Colon (tissue), 2 donors: ENCODE data around the gene STK32B.
"Not testable (repeated sequence)": the region's sequence is repeated elsewhere in the genome, so short reads cannot be mapped to it uniquely, and the experiment has no call there.

Source experiments
- FAIRE-seq: peaks from 2 replicates; lab custom pipeline; 2012; peaks lifted over from hg19 to GRCh38; lab: Jason Lieb, UNC
- donor health status: control.
- donor health status: control.

STK32B gene

DNA sequence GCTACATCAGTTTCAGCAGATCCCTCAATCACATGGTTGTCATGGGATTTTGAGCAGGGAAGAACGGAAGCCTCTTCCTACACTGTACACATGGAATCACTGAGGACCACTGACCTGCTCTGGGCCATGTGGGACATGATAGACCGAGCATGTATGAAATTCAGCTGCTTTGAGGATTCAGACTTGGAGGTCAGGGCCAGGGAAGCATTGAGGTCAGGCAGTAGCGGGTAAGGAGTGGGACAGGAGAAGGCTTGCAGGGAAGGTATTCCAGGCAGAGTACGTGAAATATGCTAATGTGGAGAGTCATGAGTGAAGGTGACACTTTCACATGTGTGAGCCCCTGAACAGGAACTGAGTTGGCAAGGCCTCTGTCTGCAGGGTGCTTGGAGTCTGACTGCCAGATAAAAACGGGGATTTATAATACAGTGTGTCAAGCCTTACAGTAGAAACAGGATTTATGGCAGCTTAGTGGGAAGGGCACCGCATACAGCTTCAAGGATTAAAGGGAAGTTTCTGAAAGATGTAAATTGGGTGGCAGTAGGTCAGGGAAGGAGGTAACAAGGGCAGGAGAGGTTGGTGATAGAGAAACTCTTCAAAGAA lies 111.7 kb downstream of the STK32B start:
- FAIRE-seq: no peak

DNA sequence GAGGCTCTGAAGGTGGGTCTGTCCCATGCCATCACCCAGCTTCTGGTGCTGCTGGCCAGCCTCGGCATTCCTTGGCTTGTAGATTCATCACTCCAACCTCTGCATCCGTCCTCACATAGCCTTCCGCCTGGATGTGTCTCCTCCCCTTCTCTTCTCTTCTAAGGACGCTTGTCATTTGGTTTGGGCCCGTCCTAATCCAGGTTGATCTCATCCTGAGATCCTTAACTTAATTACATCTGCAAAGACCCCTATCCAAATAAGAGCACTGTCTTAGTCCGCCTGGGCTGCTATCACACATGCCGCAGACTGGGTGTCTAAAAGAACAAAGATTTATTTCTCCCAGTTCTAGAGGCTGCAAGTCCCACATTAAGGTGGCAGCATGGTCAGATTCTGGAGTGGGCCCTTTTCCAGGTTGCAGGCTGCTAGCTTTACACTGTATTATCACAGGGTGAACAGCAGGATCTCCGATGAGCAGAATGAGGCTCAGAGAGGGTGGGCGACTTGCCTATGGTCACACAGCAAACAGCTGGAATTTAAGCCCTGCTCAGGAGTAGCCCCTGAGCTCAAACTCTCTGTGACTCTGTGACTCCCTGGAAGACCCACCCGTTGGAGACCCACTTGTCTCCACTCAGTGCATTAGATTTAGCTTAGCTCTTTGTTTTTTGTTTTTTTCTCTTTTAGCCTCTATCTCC lies 113.1 kb downstream of the STK32B start:
- FAIRE-seq: no peak

DNA sequence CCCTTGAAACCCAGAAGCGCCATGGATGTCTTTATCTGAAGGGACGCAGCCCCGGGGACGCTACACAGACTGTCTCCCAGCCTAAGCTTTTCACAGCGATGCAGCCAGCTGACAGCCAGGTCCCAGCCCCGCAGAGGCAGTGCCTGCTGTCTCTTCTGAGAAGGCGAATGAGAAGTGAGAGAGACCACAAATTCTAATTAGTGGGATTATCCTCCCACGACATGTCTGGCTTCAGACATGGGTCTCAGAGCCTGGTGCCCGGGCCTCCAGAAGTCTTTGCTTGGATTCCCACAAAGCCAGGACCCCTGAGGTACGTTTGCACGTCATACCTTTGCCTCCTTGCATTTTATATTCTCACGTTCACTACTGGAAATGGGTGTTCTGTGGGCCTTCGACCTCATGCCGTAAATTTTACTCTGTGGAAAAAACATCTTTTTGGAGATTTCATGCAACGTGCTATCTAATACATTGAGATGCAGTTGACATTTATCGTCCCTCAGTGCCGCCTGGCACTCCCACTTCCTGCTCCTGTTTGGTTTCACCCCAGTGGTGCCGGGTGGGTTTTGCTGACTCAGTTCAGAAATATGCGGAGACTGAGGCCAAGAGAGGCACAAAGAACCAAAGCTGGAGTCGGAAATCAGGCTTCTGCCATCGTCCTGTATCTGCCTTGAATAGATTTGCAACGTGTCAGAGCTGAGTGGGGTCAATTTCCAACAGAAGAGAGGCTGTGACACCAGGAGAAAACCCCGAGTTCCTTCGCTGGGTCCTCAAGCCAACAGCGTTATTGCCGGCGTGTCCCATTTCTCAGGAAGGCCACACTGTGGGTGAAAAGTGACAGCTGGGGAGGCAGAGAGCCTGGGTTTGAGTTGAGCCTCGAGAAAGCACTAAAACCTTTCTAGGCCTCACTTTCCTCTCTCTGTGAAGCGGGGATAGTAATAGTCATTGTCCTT lies 114.4 kb downstream of the STK32B start:
- FAIRE-seq: no peak

DNA sequence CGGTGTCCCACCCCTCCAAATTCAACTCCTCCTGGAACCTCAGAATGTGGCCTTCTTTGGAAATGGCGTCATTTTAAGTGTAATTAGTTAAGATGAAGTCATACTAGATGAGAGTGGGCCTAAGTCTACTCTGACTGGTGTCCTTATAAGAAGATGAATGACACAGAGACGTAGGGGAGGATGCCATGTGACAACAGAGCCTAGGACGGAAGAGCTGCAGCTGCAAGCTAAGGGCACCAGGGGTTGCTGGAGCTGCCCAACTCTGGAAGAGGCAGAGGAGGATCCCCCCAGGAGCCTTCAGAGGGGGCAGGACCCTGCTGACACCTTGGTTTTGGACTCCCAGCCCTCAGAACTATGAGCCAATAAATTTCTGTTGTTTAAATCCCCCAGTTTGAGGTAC lies 115.1 kb downstream of the STK32B start:
- FAIRE-seq: no peak

DNA sequence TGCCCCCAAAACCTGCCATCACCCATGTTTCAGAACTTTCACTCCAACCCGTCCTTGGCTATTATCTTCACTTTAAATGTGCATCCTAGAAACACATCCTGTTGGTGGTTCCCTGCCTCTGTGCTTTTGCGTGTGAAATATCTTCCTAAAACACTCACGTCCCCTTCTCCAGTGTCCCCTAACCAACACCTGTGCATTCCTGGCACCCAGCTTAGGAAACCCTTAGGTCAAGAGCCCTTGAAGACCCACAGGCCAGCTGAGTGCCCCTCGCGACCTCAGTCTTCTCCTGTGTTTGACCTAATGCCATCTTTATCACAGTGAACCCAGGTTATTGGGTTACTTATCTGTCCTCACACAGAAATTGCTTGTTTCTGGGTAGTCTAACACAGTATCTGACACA lies 117.6 kb downstream of the STK32B start:
- no peak for FAIRE-seq

DNA sequence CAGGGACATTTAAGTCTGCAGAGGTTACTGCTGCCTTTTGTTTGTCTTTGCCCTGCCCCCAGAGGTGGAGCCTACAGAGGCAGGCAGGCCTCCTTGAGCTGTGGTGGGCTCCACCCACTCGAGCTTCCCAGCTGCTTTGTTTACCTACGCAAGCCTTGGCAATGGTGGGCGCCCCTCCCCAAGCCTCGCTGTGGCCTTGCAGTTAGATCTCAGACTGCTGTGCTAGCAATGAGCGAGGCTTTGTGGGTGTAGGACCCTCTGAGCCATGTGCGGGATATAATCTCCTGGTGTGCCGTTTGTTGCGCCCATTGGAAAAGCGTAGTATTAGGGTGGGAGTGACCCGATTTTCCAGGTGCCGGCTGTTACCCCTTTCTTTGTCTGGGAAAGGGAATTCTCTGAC lies 124.6 kb downstream of the STK32B start:
- FAIRE-seq: not testable (repeated sequence)

DNA sequence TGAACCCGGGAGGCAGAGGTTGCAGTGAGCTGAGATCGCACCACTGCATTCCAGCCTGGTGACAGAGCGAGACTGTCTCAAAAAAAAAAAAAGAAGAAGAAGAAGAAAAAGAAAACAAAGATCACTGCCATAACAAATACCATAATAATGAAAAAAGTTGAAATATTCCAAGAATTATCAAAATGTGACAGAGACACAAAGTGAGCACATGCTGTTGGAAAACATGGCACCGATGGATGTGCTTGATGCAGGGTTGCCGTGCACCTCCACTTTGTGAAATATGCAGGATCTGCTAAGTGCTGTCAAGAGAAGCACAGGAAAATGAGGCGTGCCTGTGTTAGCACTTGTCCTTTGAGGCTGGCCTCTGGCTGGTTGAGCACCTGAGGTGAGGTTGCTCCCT lies 133.3 kb downstream of the STK32B start:
- no peak for FAIRE-seq

DNA sequence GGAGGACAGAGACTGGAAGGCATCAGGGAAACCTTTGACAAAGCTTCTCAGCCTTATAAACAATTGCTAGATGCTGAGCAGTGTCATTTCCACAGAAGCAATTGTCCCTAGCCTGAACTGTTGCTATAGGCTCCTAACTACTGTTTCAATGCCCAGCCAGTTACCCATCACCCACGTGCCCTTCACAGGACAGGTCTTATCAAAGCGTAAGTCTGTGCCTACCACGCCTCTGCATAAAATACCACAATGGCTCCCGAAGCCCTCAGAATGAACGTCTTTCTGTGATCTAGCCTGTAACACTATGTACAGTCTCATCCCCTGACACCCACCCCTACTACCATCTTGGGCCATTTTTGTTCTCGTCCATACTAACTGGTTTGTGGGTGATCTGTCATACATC lies 134.3 kb downstream of the STK32B start:
- FAIRE-seq: no peak

DNA sequence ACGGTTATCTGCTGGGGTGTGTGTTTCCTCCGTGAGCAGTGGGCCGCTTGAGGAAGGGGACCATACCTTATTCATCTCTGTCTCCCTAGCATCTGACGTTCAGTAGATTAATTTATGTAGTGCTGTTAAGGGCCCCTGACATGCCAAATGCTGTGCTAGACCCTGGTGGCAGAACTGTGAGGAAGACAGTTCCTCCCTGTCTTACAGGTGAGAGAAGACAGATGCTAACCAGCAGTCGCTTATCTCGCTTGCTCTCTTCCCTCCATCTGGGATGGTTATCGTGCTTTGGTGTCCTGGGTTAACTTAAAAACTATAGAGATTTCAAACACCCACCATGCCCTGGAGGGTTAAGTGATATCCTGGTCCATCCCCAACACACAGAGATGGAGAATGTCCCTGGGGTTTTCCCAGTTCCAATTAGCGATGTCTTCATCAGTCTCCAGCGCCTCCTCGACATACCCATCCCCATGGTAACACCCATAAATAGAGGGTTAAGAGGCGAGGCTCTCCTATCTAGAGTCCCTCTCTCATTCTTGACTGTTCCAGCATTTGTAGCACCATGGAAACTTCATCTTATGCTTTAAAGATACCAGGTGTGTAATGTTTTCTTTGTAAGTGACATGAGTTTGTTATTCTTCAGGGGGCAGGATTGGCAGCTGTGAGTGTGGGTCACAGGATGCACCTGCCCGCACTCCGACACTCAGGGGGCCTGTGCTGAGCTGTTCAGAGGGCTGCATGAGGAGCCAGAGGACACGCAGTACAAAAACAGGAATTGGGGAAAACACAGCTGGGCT lies 135.2 kb downstream of the STK32B start:
- no peak for FAIRE-seq

DNA sequence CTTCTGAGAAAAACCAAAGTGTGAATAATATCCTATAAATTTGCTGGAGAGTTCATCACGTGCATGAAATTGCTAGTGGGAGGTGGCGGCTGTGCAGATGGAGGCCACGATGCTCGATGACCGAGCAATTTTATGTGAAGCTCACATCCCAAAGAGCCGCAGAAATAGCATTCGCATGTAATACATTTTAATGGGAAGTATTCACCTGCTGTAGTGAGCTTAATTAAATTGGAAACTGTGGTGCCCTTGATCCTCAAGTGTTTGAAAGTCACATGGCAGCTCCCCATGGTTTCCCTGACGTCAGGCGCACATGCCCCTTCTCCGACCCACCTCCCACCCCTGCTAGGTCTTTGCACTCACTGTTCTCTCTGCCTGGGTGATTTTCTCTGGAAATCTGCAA lies 136.8 kb downstream of the STK32B start:
- no peak for FAIRE-seq

DNA sequence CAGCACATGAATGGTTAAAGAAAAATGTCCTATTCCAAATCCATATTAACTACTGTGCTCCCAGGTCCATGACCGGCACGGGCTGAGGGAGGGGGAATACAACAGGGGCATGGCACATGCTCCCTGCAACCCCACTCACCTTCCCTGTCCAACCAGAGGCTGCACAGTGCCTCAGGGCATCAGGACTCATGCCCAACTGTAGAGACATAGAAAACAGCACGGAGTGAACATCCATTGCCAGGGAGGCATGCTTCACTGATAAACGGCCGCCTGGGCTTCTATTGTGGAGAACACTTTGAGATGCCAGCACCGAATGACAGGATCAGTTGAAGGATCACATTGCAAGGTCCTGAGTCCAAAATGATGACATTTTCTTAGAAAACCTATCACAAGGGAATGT lies 140.6 kb downstream of the STK32B start:
- FAIRE-seq: no peak

DNA sequence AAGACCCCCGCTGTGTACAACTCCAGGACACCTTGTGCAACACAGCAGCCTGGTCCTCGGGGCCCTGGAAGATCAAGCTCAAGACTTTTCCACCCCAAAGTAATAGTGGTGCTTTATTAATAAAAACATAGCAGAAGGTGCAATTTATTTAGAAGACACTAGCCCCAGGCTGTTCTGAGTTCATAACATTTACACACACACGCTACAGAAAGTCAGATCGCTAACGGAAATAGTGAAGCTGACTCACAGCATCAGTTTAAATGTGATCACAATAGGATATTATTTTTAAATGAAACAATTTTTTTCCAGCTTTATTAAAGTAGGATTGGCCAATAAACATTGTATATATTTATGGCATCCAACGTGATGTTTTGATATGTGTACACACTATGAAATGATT lies 141.0 kb downstream of the STK32B start:
- FAIRE-seq: no peak

DNA sequence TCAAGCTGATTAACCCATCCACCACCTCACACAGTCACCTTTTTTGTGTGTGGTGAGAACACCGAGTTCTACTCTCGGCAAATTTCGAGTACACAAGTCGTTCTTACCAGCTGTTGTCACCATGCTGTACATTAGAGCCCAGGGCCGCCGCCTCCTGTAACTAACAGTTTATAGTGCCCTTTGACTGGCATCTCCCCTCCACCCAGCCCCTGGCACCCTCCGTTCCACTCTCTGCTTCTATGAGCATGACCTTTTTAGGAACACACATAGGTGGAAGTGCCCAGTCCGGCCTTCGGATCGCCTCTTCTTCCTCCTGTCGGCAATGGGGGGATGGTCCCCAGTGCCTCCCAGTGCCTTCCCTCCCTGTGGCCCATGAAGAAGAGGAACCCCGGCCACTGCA lies 141.4 kb downstream of the STK32B start:
- no peak for FAIRE-seq

DNA sequence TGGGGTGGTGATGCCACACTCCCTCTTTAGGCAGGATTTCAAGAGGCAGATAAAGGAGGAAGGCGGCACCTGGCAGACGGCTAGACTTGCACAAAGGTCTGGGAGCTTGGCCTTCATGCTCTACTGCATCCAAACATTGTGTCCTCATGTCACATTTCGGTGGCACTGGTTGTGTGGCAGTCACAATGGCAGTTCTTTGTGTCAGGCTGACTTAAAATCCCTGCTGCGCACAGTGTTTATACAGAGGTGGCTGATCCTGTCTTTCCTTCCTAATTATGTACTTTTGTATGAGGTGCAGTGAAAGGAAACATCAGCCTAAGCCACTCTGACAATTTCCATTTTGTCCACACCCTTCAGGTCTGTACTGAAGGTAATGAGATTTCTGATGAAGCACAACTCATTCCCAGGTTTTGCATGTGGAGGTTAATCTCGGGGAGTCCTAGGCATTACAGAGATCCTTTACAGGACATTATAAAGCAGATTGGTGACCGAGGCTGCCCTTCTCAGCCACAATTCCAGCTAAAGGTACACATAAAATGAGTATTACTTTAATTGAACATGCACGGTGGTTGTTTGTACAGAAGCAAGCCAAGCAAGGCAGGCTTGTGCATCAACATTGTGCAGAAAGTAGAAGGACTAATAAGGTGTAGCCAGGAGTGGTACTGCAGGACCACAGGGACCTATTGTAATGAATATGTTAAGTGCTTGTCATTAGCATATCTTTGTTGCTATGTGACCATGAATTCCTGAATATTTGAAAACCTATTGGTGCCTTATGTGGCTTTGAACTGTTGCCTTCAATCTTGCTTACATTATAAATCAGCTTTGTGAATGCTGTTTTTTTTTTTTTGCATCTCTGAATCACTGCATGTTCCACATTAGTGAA lies 147.6 kb downstream of the STK32B start:
- no peak for FAIRE-seq

DNA sequence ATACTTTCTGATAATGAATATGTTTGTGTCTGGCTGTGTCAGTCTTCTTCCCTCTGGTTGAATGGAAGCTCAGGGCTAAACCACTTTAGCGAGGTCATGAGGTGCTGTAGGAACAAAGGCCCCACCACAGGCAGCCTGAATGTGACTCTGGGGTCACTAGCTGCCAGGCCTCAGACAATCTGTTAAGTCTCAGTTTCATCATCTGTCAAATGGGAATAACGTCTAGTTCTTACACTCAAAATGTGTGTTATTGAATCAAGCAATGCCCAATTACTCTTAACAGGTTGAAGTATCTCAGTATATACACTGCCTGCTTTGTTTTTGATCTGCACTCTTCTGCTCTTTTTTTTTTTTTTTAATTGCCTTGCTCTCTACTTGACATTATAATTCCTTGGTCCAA lies 148.6 kb downstream of the STK32B start:
- no peak for FAIRE-seq

DNA sequence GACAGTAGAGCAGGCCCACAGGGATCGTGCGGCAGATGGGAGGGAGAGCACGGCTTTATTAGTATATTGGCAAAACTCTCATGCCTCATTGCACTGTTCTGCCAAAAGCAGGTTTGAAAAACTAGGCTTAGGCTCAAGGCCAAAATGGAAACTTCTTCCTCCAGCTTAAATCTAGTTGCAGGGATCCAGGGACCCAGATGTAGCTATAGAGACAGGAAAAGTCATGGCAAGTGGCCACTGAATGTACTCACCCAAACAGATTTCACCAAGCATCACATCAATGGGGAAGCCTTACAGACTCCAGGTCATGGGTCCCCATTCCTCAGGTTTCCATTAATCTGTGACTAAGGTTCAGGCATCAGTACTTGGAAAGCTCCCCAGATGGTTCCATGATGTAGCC lies 149.2 kb downstream of the STK32B start:
- FAIRE-seq: no peak

DNA sequence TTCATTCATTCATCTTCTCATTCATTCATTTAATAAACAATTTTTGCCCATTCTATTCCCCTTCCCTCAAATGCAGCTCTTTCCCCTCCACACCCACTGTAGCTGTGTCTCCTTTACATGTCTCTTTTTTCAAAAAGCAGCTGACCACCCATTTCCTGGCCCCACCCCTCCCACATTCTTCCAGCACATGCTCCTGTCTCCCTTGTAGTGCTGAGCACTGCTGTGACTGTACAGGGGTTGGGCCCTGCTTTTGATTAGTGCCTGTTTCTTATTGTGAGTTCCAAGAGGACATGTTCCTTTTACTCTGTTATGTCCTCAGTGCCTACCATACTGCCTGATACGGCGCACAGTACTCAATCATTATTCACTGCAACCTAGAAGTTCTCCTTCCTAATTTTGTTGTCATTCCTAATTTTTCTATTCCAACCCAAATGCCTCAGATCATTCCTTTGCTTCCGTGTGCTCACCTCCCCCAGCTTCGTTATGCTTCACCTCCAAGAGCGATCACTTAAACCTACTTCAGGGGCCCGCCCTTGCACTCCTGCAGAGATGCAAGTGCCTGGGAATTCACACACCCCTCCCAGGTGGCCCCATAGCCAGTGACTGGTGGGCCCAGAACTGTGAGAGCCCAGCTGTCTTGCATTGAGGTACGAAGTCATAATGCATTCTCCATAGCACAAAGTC lies 152.2 kb downstream of the STK32B start:
- no peak for FAIRE-seq

DNA sequence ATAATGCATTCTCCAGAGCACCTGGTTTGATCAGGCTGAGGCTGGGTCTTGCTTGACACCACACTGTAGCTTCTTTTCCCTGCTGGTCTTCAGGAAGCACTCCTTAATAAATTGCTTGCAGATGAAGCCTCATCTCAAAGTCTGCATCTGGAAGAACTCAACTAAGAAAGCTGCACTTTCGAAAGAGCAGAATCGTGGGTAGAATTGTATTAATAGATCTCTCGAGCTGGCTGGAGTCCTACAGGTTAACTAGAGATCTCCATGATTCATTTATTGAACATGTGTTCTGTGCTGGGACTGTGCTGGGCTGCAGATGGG lies 152.7 kb downstream of the STK32B start:
- no peak for FAIRE-seq

DNA sequence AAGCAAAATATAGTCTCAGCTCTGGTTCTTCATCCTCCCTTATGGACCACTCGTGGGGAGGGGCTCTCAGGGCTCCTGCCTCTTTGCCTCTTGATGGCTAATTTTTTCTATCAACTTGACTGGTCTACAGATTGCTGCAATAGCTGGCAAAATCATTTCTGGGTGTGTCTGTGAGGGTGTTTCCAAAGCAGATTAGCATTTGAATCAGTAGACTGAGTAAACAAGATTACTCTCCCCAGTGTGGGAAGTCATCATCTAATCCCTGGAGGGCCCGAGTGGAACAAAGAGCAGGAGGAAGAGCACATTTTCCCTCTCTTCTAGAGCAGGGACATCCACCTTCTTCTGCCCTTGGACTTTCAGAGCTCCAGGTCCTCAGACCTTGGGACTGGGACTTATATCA lies 153.5 kb downstream of the STK32B start:
- no peak for FAIRE-seq

DNA sequence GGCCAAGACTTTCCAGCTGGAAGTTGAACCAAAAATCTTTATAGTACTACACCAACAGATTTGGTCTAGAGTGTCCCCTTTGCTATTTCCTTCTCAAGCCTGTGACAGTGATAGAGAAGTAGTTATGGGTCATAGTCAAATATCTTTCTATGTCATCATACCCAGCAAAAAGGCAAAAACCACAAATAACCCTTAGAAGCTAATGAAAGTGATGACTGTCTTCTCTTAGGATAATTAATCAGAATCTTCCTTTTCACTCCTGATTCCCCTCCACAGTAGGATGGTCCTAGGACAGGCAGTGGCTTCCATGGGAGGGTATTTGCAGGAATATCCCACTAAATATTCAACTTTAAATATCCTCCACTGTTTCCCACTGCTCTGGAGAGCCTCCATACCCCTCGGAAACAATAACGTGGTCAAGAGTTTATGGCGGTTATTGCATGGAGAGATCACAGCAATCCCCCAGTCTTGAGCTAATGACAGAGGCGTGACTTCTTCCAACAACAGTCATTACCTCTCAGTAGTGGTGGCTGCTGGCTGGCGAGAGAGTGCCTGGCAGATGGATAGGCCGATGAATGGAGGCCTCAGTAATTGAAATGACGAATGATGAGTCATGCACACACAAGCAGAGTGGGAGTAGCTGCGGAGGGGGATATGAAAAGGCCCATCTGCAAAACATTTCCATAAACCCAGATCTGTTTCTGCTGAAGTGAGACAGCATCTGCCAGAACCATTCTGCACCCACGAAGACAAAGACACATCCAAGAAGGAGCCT lies 154.9 kb downstream of the STK32B start:
- FAIRE-seq: no peak
